Activated CD4-positive, alpha-beta T cell treated with anti-CD3 and anti-CD28 coated beads, Interleukin-2, Interleukin-4, amounts not matched to agents 100 ng/mL and 50 ng/mL, durations not matched to agents 16 hours and 8 hours (primary cell): Measurements from ENCODE around the gene MRPL28.
A peak's percentile ranks its signal among the peaks of the same experiment; 100 is the strongest.
"Not testable (repeated sequence)": the region's sequence is repeated elsewhere in the genome, so short reads cannot be mapped to it uniquely, and the experiment has no call there.

Source experiments
- DNase-seq: peaks from one replicate; pipeline ENCODE4 v3.0.0-alpha.2; 2020; ENCODE audit warnings: low spot score

The MRPL28 gene

GRCh38 chr16:359871-360697 is 10.3 kb downstream of the MRPL28 start:
- DNase-seq: no peak

- DNase-seq: no peak
These were observed 11.1 kb downstream of the MRPL28 start for GRCh38 chr16:359067-359763.

GRCh38 chr16:356741-357140 is 13.6 kb downstream of the MRPL28 start:
- no peak for DNase-seq

- no peak for DNase-seq
These were observed 15.3 kb downstream of the MRPL28 start for GRCh38 chr16:354971-355461.

GRCh38 chr16:354291-354881 is 16.0 kb downstream of the MRPL28 start:
- DNase-seq: no peak

GRCh38 chr16:353404-354290 is 16.7 kb downstream of the MRPL28 start:
- DNase-seq: no peak

GRCh38 chr16:352547-353403 is 17.6 kb downstream of the MRPL28 start, which contains the start of gene AXIN1:
TSS of gene AXIN1 (minus strand) at chr16:352723. CDS start at chr16:347025, 5,698 bp downstream.
- DNase-seq: peak; percentile 99

- no peak for DNase-seq
These were observed 18.4 kb downstream of the MRPL28 start for GRCh38 chr16:351804-352520.

GRCh38 chr16:350203-350602 is 20.1 kb downstream of the MRPL28 start:
- no peak for DNase-seq

GRCh38 chr16:349211-349610 is 21.1 kb downstream of the MRPL28 start:
- no peak for DNase-seq

- not testable (repeated sequence) for DNase-seq
These were observed 21.8 kb downstream of the MRPL28 start for GRCh38 chr16:348495-348894.

- no peak for DNase-seq
These were observed 23.1 kb downstream of the MRPL28 start for GRCh38 chr16:347203-347602.

GRCh38 chr16:346587-346986 is 23.8 kb downstream of the MRPL28 start:
- no peak for DNase-seq

- peak; percentile 54 for DNase-seq
These were observed 24.6 kb downstream of the MRPL28 start for GRCh38 chr16:345772-346171.

GRCh38 chr16:342455-343213 is 27.7 kb downstream of the MRPL28 start:
- DNase-seq: no peak

GRCh38 chr16:341974-342336 is 28.4 kb downstream of the MRPL28 start:
- DNase-seq: not testable (repeated sequence)

GRCh38 chr16:341095-341973 is 29.0 kb downstream of the MRPL28 start:
- DNase-seq: not testable (repeated sequence)

- no peak for DNase-seq
These were observed 29.8 kb downstream of the MRPL28 start for GRCh38 chr16:340370-341091.
